ENCODE data around the gene TPCN1.

Gene TPCN1

GRCh38 chr12:113221997-113222729 is 899 bp downstream of the TPCN1 start:
- DNase-seq (ENCODE audit: extremely low spot score, insufficient read length, low read depth) (no peak), FAIRE-seq (no peak)

- no peak for DNase-seq (ENCODE audit: extremely low spot score, insufficient read length, low read depth)
- peak; percentile 57 for FAIRE-seq
Observed at GRCh38 chr12:113222730-113223531, 1.7 kb downstream of the TPCN1 start.

- no peak for DNase-seq (ENCODE audit: extremely low spot score, insufficient read length, low read depth)
- no peak for FAIRE-seq
Observed at GRCh38 chr12:113224955-113225354, 3.7 kb downstream of the TPCN1 start.

GRCh38 chr12:113226696-113227568 is 5.7 kb downstream of the TPCN1 start:
- FAIRE-seq (no peak), DNase-seq (ENCODE audit: extremely low spot score, insufficient read length, low read depth) (no peak)

- FAIRE-seq, result no peak
- DNase-seq (ENCODE audit: extremely low spot score, insufficient read length, low read depth), result no peak
Observed at GRCh38 chr12:113227686-113228391, 6.6 kb downstream of the TPCN1 start.

- DNase-seq (ENCODE audit: extremely low spot score, insufficient read length, low read depth) (no peak), FAIRE-seq (no peak)
Observed at GRCh38 chr12:113228394-113229028, 7.2 kb downstream of the TPCN1 start.

- FAIRE-seq, result no peak
- no peak for DNase-seq (ENCODE audit: extremely low spot score, insufficient read length, low read depth)
Observed at GRCh38 chr12:113230315-113231234, 9.3 kb downstream of the TPCN1 start.

GRCh38 chr12:113231235-113232088 is 10.2 kb downstream of the TPCN1 start:
- DNase-seq (ENCODE audit: extremely low spot score, insufficient read length, low read depth) (no peak), FAIRE-seq (no peak)

- no peak for DNase-seq (ENCODE audit: extremely low spot score, insufficient read length, low read depth)
- FAIRE-seq, result no peak
Observed at GRCh38 chr12:113232089-113232839, 11.0 kb downstream of the TPCN1 start.

- FAIRE-seq (peak; percentile 95), DNase-seq (ENCODE audit: extremely low spot score, insufficient read length, low read depth) (peak; percentile 47)
Observed at GRCh38 chr12:113232840-113233585, 11.7 kb downstream of the TPCN1 start.

- DNase-seq (ENCODE audit: extremely low spot score, insufficient read length, low read depth) (no peak), FAIRE-seq (no peak)
Observed at GRCh38 chr12:113233967-113234366, 12.7 kb downstream of the TPCN1 start.

- FAIRE-seq (no peak), DNase-seq (ENCODE audit: extremely low spot score, insufficient read length, low read depth) (no peak)
Observed at GRCh38 chr12:113234483-113234882, 13.2 kb downstream of the TPCN1 start.

- no peak for DNase-seq (ENCODE audit: extremely low spot score, insufficient read length, low read depth)
- no peak for FAIRE-seq
Observed at GRCh38 chr12:113235976-113236375, 14.7 kb downstream of the TPCN1 start.

- no peak for FAIRE-seq
- DNase-seq (ENCODE audit: extremely low spot score, insufficient read length, low read depth), result no peak
Observed at GRCh38 chr12:113236539-113237399, 15.5 kb downstream of the TPCN1 start.

GRCh38 chr12:113237748-113238147 is 16.5 kb downstream of the TPCN1 start:
- DNase-seq (ENCODE audit: extremely low spot score, insufficient read length, low read depth) (no peak), FAIRE-seq (no peak)

Measured in GM18507 (cell line).